ENCODE data around the gene C1GALT1C1L.
"Not testable (repeated sequence)": the region's sequence is repeated elsewhere in the genome, so short reads cannot be mapped to it uniquely, and the experiment has no call there.

The C1GALT1C1L gene

DNA sequence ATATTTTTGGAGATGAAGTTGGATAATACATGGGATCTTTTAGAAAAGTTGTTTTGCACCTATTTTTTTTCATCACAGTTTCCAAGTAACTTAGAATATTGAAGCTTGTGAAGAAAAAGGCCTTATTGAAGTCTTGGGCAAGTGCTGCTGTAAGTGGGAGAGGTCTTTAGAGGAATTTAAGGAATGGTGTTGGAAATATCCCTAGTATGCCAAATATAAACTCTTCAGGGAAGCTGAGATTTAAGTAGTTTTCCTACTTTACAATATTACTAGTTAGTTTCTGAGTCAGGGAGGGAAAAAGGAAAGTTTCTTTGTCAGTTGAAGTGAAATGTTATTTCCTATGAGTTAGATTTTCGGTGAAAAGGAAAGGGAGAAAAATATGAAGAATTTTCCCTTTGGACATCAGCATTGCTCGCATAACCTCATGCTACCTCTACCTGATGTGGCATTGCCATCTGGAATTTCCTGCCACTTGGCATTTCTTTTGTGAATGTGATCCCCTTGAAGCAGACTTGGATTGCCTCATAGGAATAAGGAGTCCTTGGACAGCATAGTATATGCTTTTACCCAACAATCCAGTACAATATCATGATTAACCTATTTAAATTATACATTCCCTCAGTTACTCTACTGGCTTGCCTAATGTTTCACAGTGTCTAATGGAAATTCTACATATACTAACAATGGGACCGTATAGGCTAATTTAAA lies 27.1 kb downstream of the C1GALT1C1L start:
- DNase-seq: no peak

- DNase-seq: no peak
Observed at GRCh38 chr2:43643680-43644079, 32.5 kb downstream of the C1GALT1C1L start.

- no peak for DNase-seq
Observed at GRCh38 chr2:43642363-43642762, 33.9 kb downstream of the C1GALT1C1L start.

- DNase-seq: peak; percentile 54
Observed at GRCh38 chr2:43637030-43637803, 39.0 kb downstream of the C1GALT1C1L start, which contains the start of gene PLEKHH2. PLEKHH2 (plus strand) TSS chr2:43637260; CDS start chr2:43644674, 7,414 bp downstream.

GRCh38 chr2:43636621-43637020 lies 39.6 kb downstream of the C1GALT1C1L start:
- no peak for DNase-seq

- not testable (repeated sequence) for DNase-seq
Observed at GRCh38 chr2:43636153-43636552, 40.1 kb downstream of the C1GALT1C1L start.

GRCh38 chr2:43634604-43635306 lies 41.5 kb downstream of the C1GALT1C1L start:
- no peak for DNase-seq

GRCh38 chr2:43631618-43632317 lies 44.5 kb downstream of the C1GALT1C1L start:
- no peak for DNase-seq
